AG09309 (cell line): ENCODE measurements around the gene BANF2.

ENCODE experiments used
- DNase-seq: peaks from one replicate; pipeline ENCODE4 v3.0.0-alpha.2; 2010; ENCODE audit warnings: low read depth
- H3K4me3 ChIP-seq: 2 replicates; pipeline ENCODE4 v1.5.1; 2011; ENCODE audit warnings: mild to moderate bottlenecking, low read depth, low read length, moderate library complexity; ENCODE audit not compliant: control insufficient read depth
- CTCF ChIP-seq: IDR thresholded peaks from 2 replicates; pipeline ENCODE4 v1.5.1; 2011; ENCODE audit warnings: mild to moderate bottlenecking, low read depth, low read length, inconsistent platforms; ENCODE audit not compliant: insufficient read depth, control insufficient read depth; ENCODE audit errors: missing control alignments

BANF2 gene

DNA sequence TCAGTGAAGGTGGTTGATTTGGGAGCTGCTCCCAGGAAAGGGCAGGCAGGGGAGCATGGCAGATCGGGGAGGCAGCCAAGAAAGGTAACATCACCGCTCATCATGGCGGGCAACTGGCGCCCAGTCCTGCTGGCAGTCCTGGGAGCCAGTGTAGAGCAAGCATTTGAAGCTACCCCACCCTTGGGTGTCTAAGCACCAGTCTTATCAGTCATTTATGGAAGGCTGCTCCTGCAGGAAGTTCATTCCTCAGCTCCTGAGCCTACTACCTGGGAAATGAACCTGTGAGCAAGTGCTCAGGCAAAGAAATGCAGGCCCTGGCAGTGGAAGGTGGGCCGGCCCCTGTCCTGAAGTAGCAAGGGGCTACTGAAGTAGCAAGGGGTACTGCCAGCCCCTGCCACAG is 41.5 kb downstream of the BANF2 start:
- no peak for DNase-seq
- TF ChIP-seq CTCF, result no peak
- no peak overlapping the region for H3K4me3 ChIP-seq

GRCh38 chr20:17742731-17743130 is 43.0 kb downstream of the BANF2 start:
- TF ChIP-seq CTCF, result no peak
- H3K4me3 ChIP-seq, result no peak overlapping the region
- no peak for DNase-seq

- no peak for DNase-seq
- no peak for TF ChIP-seq CTCF
- H3K4me3 ChIP-seq, result no peak overlapping the region
Measured at GRCh38 chr20:17743677-17744076, 43.9 kb downstream of the BANF2 start.

GRCh38 chr20:17747431-17747846 is 47.7 kb downstream of the BANF2 start:
- TF ChIP-seq CTCF, result no peak
- DNase-seq, result peak; percentile 57
- H3K4me3 ChIP-seq, result no peak overlapping the region

GRCh38 chr20:17748279-17748678 is 48.5 kb downstream of the BANF2 start:
- TF ChIP-seq CTCF, result no peak
- no peak overlapping the region for H3K4me3 ChIP-seq
- DNase-seq, result no peak

DNA sequence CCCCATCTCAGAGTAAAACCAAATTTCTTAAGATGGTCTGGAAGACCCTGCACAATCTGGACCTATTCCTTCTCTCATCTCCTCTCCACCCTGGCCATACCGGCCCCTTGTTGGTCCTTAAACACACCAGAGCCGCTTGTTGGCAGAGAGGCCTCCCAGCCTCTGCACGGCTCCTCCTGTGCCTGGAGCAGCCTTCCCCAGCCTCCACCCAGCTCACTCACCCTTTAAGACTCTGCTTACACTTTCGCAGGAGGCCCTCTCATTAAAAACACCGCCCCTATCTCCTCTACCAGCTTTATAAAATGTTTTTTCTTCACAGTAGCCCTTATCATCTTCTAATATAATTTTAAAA is 49.8 kb downstream of the BANF2 start:
- DNase-seq, result no peak
- no peak overlapping the region for H3K4me3 ChIP-seq
- no peak for TF ChIP-seq CTCF
